ENCODE data around the gene CISH.

The CISH gene

DNA sequence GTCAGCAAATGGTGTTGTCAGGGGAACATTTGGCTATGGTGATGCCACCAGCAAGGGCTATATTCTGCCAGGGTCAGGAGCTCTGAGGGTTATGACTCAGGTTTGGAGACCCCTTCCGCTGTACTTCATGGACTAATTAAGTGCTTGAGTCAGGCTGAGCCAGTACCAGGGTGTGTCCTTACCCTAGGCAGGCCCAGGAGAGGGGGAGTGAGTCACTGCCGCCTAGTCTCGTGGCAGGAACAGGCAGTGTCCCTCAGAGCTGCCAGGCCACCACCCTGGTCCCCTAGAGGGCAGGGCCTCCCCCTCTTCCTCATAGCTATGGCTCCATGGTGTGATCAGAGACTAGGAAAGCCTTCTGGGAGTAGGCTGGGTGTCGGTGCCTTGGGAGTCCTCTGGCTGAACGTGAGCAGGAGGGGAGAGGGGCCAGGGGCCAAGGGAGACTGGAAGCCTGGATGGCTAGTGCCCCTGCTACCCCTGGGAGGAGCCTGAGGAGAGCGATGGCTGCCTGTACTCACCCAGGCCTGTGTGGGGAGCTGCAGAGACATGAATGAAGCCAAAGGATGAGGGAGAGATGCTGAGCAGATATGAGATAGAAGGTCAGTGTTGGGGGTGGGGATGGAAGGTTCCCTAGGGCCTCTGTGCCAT, 16.0 kb upstream of the CISH start:
- Histone ChIP-seq H2BK12ac (ENCODE audit: low read length in 2 of 2) (peak overlapping the region in 1 of 2 experiments; percentile 1), H3K27me3 (ENCODE audit: control insufficient read depth in 1 of 2, insufficient read depth in 1 of 2, low read length in 2 of 2) (no peaks in the 10 kb centered on the region), H4K91ac (ENCODE audit: low read length) (peak overlapping the region; percentile 36), H3K4me3 (ENCODE audit: insufficient read depth in 1 of 2, low read depth in 1 of 2, low read length in 2 of 2) (no peak overlapping the region), H3K4me2 (ENCODE audit: low read length, poor library complexity, severe bottlenecking) (no peak overlapping the region), H3K23ac (ENCODE audit: low read length in 2 of 2) (no peak overlapping the region), H3K14ac (ENCODE audit: low read length in 2 of 2) (peak overlapping the region in 1 of 2 experiments; percentile 5), H3K18ac (ENCODE audit: low read depth in 1 of 2, low read length in 2 of 2) (peak overlapping the region; percentile 7 to 55), H3K36me3 (ENCODE audit: control insufficient read depth in 1 of 2, insufficient read depth in 2 of 2, low read depth in 1 of 2, low read length in 2 of 2) (peaks cover 10 to 16% of the 10 kb centered on the region in 2 experiments), H2BK15ac (ENCODE audit: low read depth, poor library complexity, severe bottlenecking) (no peak overlapping the region), H3K4ac (ENCODE audit: low read depth in 1 of 2, low read length in 2 of 2) (no peak overlapping the region), H3K4me1 (ENCODE audit: control insufficient read depth, insufficient read depth, low read depth, low read length) (peaks cover 37% of the 10 kb centered on the region), H2AFZ (ENCODE audit: low read depth, low read length) (no peak overlapping the region), H2BK5ac (ENCODE audit: low read depth, low read length, poor library complexity, severe bottlenecking) (no peak overlapping the region), H2AK5ac (ENCODE audit: low read length, severe bottlenecking) (no peak overlapping the region), H3K9me3 (ENCODE audit: control insufficient read depth, low read length) (no peaks in the 10 kb centered on the region), H4K8ac (ENCODE audit: low read length) (peak overlapping the region; percentile 41), H2BK120ac (ENCODE audit: low read depth, low read length) (no peak overlapping the region), H3K79me1 (replicated peaks; ENCODE audit: low read length, poor library complexity, severe bottlenecking) (peaks cover 47% of the 10 kb centered on the region), H3K27ac (ENCODE audit: low read length, poor library complexity, severe bottlenecking) (no peak overlapping the region), H3K9ac (ENCODE audit: low read length) (peak overlapping the region; percentile 33)
- DNase-seq, result peak; percentile 74
- WGBS, result 30% methylated on average over 6 of the region's 6 CpGs

DNA sequence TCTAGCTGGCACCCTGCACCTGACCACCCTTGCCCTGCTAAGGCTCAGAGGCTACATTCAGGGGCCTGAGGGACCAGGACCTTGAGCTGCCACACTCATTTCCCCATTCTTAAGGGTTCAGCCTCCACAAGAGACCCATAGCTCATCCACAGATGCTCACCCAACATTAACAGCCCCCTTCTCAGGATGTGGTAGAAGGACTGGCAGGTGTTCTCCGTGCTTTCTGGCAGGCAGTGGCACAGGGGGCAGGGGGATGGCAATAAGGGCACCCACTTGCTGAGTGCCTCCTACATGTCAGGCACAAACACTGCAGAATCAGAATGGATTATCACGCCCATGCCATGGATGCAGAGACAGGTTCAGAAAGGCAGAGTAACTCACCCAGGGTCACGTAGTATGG, 14.8 kb upstream of the CISH start:
- Histone ChIP-seq H3K27ac (ENCODE audit: low read length, poor library complexity, severe bottlenecking) (no peak overlapping the region), H3K4me2 (ENCODE audit: low read length, poor library complexity, severe bottlenecking) (no peak overlapping the region), H3K14ac (ENCODE audit: low read length in 2 of 2) (no peak overlapping the region), H4K91ac (ENCODE audit: low read length) (no peak overlapping the region), H2BK12ac (ENCODE audit: low read length in 2 of 2) (no peak overlapping the region), H3K9me3 (ENCODE audit: control insufficient read depth, low read length) (no peaks in the 10 kb centered on the region), H3K4me3 (ENCODE audit: insufficient read depth in 1 of 2, low read depth in 1 of 2, low read length in 2 of 2) (no peak overlapping the region), H3K27me3 (ENCODE audit: control insufficient read depth in 1 of 2, insufficient read depth in 1 of 2, low read length in 2 of 2) (no peaks in the 10 kb centered on the region), H2BK5ac (ENCODE audit: low read depth, low read length, poor library complexity, severe bottlenecking) (no peak overlapping the region), H4K8ac (ENCODE audit: low read length) (no peak overlapping the region), H3K79me1 (replicated peaks; ENCODE audit: low read length, poor library complexity, severe bottlenecking) (peaks cover 48% of the 10 kb centered on the region), H3K36me3 (ENCODE audit: control insufficient read depth in 1 of 2, insufficient read depth in 2 of 2, low read depth in 1 of 2, low read length in 2 of 2) (peaks cover 17 to 18% of the 10 kb centered on the region in 2 experiments), H3K18ac (ENCODE audit: low read depth in 1 of 2, low read length in 2 of 2) (no peak overlapping the region), H2AFZ (ENCODE audit: low read depth, low read length) (no peak overlapping the region), H3K4me1 (ENCODE audit: control insufficient read depth, insufficient read depth, low read depth, low read length) (peaks cover 33% of the 10 kb centered on the region), H2BK120ac (ENCODE audit: low read depth, low read length) (no peak overlapping the region), H3K4ac (ENCODE audit: low read depth in 1 of 2, low read length in 2 of 2) (no peak overlapping the region), H3K9ac (ENCODE audit: low read length) (no peak overlapping the region), H2BK15ac (ENCODE audit: low read depth, poor library complexity, severe bottlenecking) (no peak overlapping the region), H3K23ac (ENCODE audit: low read length in 2 of 2) (no peak overlapping the region), H2AK5ac (ENCODE audit: low read length, severe bottlenecking) (no peak overlapping the region)
- WGBS, result 100% methylated on average over 3 of the region's 3 CpGs
- no peak for DNase-seq

DNA sequence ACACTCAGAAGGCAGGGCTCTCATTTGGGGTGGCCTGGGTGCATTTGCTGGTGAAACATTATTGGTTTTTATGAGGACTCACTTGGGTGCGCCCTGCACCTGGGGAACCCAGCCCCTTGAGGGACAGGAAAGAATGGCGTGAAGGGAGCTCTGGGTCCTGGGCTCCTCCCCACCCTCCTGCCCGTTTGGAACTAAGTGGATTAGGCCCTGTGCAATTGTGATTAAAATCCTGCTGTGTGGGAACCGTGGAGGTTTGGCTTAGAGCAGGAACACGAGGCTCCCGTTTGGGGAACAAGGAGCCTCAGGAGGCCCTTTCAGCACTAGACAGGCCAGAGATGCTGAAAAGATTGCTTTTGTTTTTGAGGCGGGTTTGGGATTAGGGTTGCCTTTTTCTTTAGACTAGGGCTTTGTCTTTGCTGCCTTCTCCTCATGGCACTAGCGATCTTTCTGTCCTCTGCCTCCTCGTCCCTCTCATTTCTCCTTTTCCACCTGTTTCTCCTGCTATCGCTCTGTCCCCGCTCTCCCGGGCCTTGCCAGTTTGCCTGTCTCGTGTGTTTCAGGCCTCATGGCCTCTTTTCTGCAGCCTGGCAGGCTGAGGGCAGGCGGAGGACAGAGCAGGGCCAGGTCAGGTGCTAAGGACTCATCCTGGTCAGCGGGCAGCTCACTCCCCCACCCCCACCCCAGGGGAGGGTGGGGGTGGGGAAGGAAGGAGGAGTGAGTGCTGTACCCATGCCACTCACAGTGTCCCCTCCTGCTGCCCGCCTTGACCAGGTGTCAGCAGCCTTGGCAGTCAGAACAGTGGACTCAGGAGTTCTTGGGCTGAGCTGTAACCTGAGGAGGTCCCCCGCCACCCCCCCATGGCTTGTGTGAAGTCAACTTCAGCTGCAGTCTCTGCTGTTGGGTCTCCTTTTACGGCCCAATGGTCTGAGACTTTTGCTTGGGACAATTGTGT, 13.9 kb upstream of the CISH start:
- H2AFZ ChIP-seq (ENCODE audit: low read depth, low read length), result no peak overlapping the region
- H2BK5ac ChIP-seq (ENCODE audit: low read depth, low read length, poor library complexity, severe bottlenecking), result no peak overlapping the region
- no peak overlapping the region for H3K4ac ChIP-seq (ENCODE audit: low read depth in 1 of 2, low read length in 2 of 2)
- no peak overlapping the region for H2BK12ac ChIP-seq (ENCODE audit: low read length in 2 of 2)
- no peak overlapping the region for H3K27ac ChIP-seq (ENCODE audit: low read length, poor library complexity, severe bottlenecking)
- peaks cover 48% of the 10 kb centered on the region for H3K79me1 ChIP-seq (replicated peaks; ENCODE audit: low read length, poor library complexity, severe bottlenecking)
- H2AK5ac ChIP-seq (ENCODE audit: low read length, severe bottlenecking), result no peak overlapping the region
- no peak overlapping the region for H3K23ac ChIP-seq (ENCODE audit: low read length in 2 of 2)
- no peak overlapping the region for H3K4me2 ChIP-seq (ENCODE audit: low read length, poor library complexity, severe bottlenecking)
- no peak overlapping the region for H3K4me3 ChIP-seq (ENCODE audit: insufficient read depth in 1 of 2, low read depth in 1 of 2, low read length in 2 of 2)
- no peak overlapping the region for H4K91ac ChIP-seq (ENCODE audit: low read length)
- WGBS, result 80% methylated on average over 18 of the region's 18 CpGs
- no peak overlapping the region for H3K18ac ChIP-seq (ENCODE audit: low read depth in 1 of 2, low read length in 2 of 2)
- no peak overlapping the region for H4K8ac ChIP-seq (ENCODE audit: low read length)
- H3K9ac ChIP-seq (ENCODE audit: low read length), result no peak overlapping the region
- peaks cover 31% of the 10 kb centered on the region for H3K4me1 ChIP-seq (ENCODE audit: control insufficient read depth, insufficient read depth, low read depth, low read length)
- H3K36me3 ChIP-seq (ENCODE audit: control insufficient read depth in 1 of 2, insufficient read depth in 2 of 2, low read depth in 1 of 2, low read length in 2 of 2), result peaks cover 17 to 21% of the 10 kb centered on the region in 2 experiments
- DNase-seq, result no peak
- H2BK120ac ChIP-seq (ENCODE audit: low read depth, low read length), result no peak overlapping the region
- no peak overlapping the region for H3K14ac ChIP-seq (ENCODE audit: low read length in 2 of 2)
- no peaks in the 10 kb centered on the region for H3K9me3 ChIP-seq (ENCODE audit: control insufficient read depth, low read length)
- H2BK15ac ChIP-seq (ENCODE audit: low read depth, poor library complexity, severe bottlenecking), result no peak overlapping the region
- no peaks in the 10 kb centered on the region for H3K27me3 ChIP-seq (ENCODE audit: control insufficient read depth in 1 of 2, insufficient read depth in 1 of 2, low read length in 2 of 2)

DNA sequence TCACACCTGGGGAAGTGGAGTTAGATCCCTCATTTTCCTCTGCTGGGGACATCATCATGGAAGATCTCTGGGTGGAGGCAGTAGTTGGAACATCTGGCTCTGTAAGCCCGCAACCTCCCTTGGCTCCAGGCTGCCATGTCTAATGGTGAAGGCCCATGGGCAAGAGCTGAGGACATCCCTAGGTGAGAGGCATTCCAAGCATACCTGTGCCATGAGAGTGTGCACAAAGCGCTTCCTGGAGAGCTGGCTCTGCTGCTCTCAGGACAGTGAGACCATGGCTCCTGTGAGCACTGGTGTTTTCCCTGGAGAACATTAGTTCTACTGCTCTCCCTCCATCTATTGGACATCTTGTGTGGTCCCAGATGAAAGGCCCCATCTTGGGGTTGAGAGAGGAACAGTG, 13.1 kb upstream of the CISH start:
- H3K79me1 ChIP-seq (replicated peaks; ENCODE audit: low read length, poor library complexity, severe bottlenecking), result peaks cover 48% of the 10 kb centered on the region
- H2AFZ ChIP-seq (ENCODE audit: low read depth, low read length), result no peak overlapping the region
- H3K27ac ChIP-seq (ENCODE audit: low read length, poor library complexity, severe bottlenecking), result no peak overlapping the region
- no peak overlapping the region for H3K4ac ChIP-seq (ENCODE audit: low read depth in 1 of 2, low read length in 2 of 2)
- no peak overlapping the region for H3K4me2 ChIP-seq (ENCODE audit: low read length, poor library complexity, severe bottlenecking)
- no peak overlapping the region for H3K14ac ChIP-seq (ENCODE audit: low read length in 2 of 2)
- WGBS, result 100% methylated on average over 2 of the region's 2 CpGs
- H3K4me1 ChIP-seq (ENCODE audit: control insufficient read depth, insufficient read depth, low read depth, low read length), result peaks cover 34% of the 10 kb centered on the region
- DNase-seq, result no peak
- H3K4me3 ChIP-seq (ENCODE audit: insufficient read depth in 1 of 2, low read depth in 1 of 2, low read length in 2 of 2), result no peak overlapping the region
- H2BK12ac ChIP-seq (ENCODE audit: low read length in 2 of 2), result no peak overlapping the region
- no peak overlapping the region for H3K9ac ChIP-seq (ENCODE audit: low read length)
- no peak overlapping the region for H4K91ac ChIP-seq (ENCODE audit: low read length)
- H3K36me3 ChIP-seq (ENCODE audit: control insufficient read depth in 1 of 2, insufficient read depth in 2 of 2, low read depth in 1 of 2, low read length in 2 of 2), result peaks cover 17 to 27% of the 10 kb centered on the region in 2 experiments
- H3K27me3 ChIP-seq (ENCODE audit: control insufficient read depth in 1 of 2, insufficient read depth in 1 of 2, low read length in 2 of 2), result no peaks in the 10 kb centered on the region
- H2AK5ac ChIP-seq (ENCODE audit: low read length, severe bottlenecking), result no peak overlapping the region
- no peak overlapping the region for H3K23ac ChIP-seq (ENCODE audit: low read length in 2 of 2)
- no peak overlapping the region for H2BK15ac ChIP-seq (ENCODE audit: low read depth, poor library complexity, severe bottlenecking)
- no peak overlapping the region for H2BK5ac ChIP-seq (ENCODE audit: low read depth, low read length, poor library complexity, severe bottlenecking)
- H4K8ac ChIP-seq (ENCODE audit: low read length), result no peak overlapping the region
- H3K9me3 ChIP-seq (ENCODE audit: control insufficient read depth, low read length), result no peaks in the 10 kb centered on the region
- no peak overlapping the region for H2BK120ac ChIP-seq (ENCODE audit: low read depth, low read length)
- H3K18ac ChIP-seq (ENCODE audit: low read depth in 1 of 2, low read length in 2 of 2), result no peak overlapping the region

Measured in mesenchymal stem cell (in vitro differentiated cells and primary cell).